Spleen (tissue), 11 donors: ENCODE measurements around the gene ZNF799. TPM values are rescaled to one million over a fixed set of nuclear protein-coding genes. Genes with fewer than 3 reads are reported as not detected.

Experiments used
- DNase-seq: peaks from one replicate; pipeline ENCODE4 v3.0.0-alpha.2; 2020
- H3K27ac ChIP-seq, 8 donors: fragments of 200-600 bp; sonication (generic) in 7 of 8; 1 replicate in 4 of 8; 2 replicates in 4 of 8; pipeline versions ENCODE4 v1.5.0 to v1.8.0; 2016 to 2021; ENCODE audit warnings: inconsistent platforms in 4 of 8, mild to moderate bottlenecking in 4 of 8, moderate library complexity in 1 of 8
- H3K27me3 ChIP-seq, 7 donors: fragments of 200-600 bp; sonication (generic) in 6 of 7; replicated peaks in 1 of 7; 1 replicate in 4 of 7; 2 replicates in 3 of 7; pipeline versions ENCODE4 v1.5.0 to v1.8.0; 2016 to 2021; ENCODE audit warnings: inconsistent platforms in 3 of 7, mild to moderate bottlenecking in 1 of 7
- H3K36me3 ChIP-seq, 6 donors: fragments of 200-600 bp; sonication (generic) in 5 of 6; 1 replicate in 4 of 6; 2 replicates in 2 of 6; pipeline versions ENCODE4 v1.5.0 to v1.8.0; 2016 to 2021; ENCODE audit warnings: inconsistent platforms in 2 of 6
- H3K4me1 ChIP-seq, 6 donors: fragments of 200-600 bp; sonication (generic) in 5 of 6; 1 replicate in 3 of 6; 2 replicates in 3 of 6; pipeline versions ENCODE4 v1.5.0 to v1.8.0; 2016 to 2021; ENCODE audit warnings: inconsistent platforms in 3 of 6
- H3K4me3 ChIP-seq, 8 donors: fragments of 200-600 bp; sonication (generic) in 7 of 8; 1 replicate in 4 of 8; 2 replicates in 4 of 8; pipeline versions ENCODE4 v1.5.0 to v1.8.0; 2016 to 2021; ENCODE audit warnings: inconsistent platforms in 4 of 8, mild to moderate bottlenecking in 4 of 8, moderate library complexity in 2 of 8
- H3K9me3 ChIP-seq, 8 donors: fragments of 200-600 bp; sonication (generic) in 7 of 8; 1 replicate in 4 of 8; 2 replicates in 4 of 8; pipeline versions ENCODE4 v1.5.0 to v1.8.0; 2016 to 2021; ENCODE audit warnings: inconsistent platforms in 4 of 8
- POLR2A ChIP-seq, 3 donors: fragments of 450-650 bp; IDR thresholded peaks; one replicate each; pipeline ENCODE4 v1.5.1; 2017; ENCODE audit warnings: antibody characterized with exemption in 3 of 3, mild to moderate bottlenecking in 1 of 3
- POLR2AphosphoS5 ChIP-seq, 3 donors: sonication (generic); formaldehyde crosslinking; IDR thresholded peaks; one replicate each; pipeline ENCODE4 v1.5.1; 2017; ENCODE audit warnings: antibody characterized with exemption in 3 of 3
- whole genome bisulfite sequencing, 5 donors: extraction: QIAGEN DNeasy Blood & Tissue Kit in 3 of 5; methylation state at CpG; one replicate each; pipeline versions ENCODE4 v1.1.5 to v1.1.7; 2013 to 2018; 5-methylcytosine and 5-hydroxymethylcytosine counted together
- intact Hi-C: fragments of 100-400 bp; cut with DNase I; formaldehyde crosslinking; loops from one replicate; pipeline ENCODE4 v1.15.0; 2023; ENCODE audit warnings: low total_unique reads
- polyA plus RNA-seq, 3 donors: library from polyadenylated mRNA; stranded (reverse); fragments of 200-250 nt; gene quantifications; one replicate each; pipeline ENCODE4 v1.2.1, GENCODE V29; 2013
- total RNA-seq, 7 donors: library from RNA; depleted of rRNA in 3 of 7; stranded (reverse); fragments of >200 nt in 3 of 7; fragmentation: NEBNext Ultra II Directional in 4 of 7; extraction: Animal tissue kit (Norgen Biotek cat#: 25700) in 4 of 7; gene quantifications; one replicate each; pipeline versions ENCODE4 v1.1.0 to v1.2.1, GENCODE V29; 2016 to 2021
- TF ChIP-seq, protein P1 (sequence below), 11 experiments: fragments of 200-600 bp in 7 of 11; fragments of 450-650 bp in 4 of 11; sonication (generic) in 4 of 11; IDR thresholded peaks in 8 of 11; conservative IDR thresholded peaks in 3 of 11; 1 replicate in 7 of 11; 2 replicates in 4 of 11; pipeline versions ENCODE4 v1.4.0 to v1.8.0; 2016 to 2021; ENCODE audit warnings: antibody characterized with exemption in 11 of 11, inconsistent platforms in 4 of 11, mild to moderate bottlenecking in 1 of 11
- donor health status: healthy with polysubstance abuse.
- donor health status: DM: no; HTN: no; CAD: no; lungs with moderate emphysema.
- donor health status: DM: no; HTN: no; CAD: no.
- donor health status: Bipolar disorder and iron deficiency.
- donor health status: healthy.
- donor health status: DM: no; HTN: no; CAD: no.
- donor health status: DM: yes; HTN: yes; CAD: no.

The ZNF799 gene
- total and polyA plus RNA-seq, 10 donors, result 3.2 to 12.8 (median 6.7) TPM

DNA sequence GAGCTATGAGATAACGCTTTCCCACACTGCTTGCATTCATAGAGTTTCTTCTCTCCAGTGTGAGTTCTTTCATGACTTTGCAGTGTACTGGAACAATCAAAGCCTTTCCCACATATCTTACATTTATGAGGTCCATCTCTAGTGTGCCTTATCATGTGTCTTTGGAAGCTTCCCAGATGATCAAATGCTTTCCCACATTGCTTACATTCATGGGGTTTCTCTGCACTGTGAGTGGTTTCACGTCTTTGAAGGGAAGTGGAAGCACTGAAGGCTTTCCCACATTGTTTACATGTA lies 20.7 kb downstream of the ZNF799 start:
- 47 to 95% (median 88%) methylated on average over 2 of the region's 2 CpGs for WGBS, 5 donors
- intact Hi-C loops, result no loop called here

DNA sequence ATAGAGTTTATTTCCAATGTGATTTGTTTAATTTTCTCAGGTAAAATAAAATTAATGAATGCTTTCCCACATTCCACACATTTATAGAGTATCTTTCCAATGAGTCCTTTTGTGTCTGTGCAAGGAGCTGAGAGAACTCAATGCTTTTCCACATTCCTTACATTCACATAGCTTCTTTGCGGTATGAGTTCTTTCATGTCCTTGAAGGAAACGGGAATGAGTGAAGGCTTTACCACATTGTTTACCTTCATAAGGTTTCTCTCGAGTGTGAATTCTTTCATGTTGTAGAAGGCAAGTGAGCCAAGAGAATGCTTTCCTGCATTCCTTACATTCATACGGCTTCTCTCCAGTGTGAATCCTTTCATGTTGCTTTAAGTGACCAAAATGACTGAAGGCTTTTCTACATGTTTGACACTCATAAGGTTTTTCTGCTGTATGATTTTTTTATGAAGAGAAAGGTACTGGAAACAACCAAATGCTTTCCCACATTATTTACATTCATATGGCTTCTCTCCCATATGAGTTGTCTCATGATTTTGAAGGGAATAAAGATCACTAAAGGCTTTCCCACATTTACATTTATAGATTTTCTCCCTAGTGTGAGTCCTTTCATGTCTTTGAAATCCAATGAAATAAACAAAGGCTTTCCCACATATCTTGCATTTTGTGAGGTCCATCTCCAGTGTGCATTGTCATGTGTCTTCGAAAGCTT lies 21.2 kb downstream of the ZNF799 start:
- H3K9me3 ChIP-seq, result peaks cover 3 to 100% (median 82%) of the 10 kb centered on the region in 8 donors
- H3K36me3 ChIP-seq, result peaks cover 0 to 50% (median 34%) of the 10 kb centered on the region in 6 donors
- TF ChIP-seq, protein P1, sequence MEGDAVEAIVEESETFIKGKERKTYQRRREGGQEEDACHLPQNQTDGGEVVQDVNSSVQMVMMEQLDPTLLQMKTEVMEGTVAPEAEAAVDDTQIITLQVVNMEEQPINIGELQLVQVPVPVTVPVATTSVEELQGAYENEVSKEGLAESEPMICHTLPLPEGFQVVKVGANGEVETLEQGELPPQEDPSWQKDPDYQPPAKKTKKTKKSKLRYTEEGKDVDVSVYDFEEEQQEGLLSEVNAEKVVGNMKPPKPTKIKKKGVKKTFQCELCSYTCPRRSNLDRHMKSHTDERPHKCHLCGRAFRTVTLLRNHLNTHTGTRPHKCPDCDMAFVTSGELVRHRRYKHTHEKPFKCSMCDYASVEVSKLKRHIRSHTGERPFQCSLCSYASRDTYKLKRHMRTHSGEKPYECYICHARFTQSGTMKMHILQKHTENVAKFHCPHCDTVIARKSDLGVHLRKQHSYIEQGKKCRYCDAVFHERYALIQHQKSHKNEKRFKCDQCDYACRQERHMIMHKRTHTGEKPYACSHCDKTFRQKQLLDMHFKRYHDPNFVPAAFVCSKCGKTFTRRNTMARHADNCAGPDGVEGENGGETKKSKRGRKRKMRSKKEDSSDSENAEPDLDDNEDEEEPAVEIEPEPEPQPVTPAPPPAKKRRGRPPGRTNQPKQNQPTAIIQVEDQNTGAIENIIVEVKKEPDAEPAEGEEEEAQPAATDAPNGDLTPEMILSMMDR (IDR thresholded peaks at IDR 0.05 in 8 of 11, conservative IDR thresholded peaks at IDR 0.05 in 3 of 11), result no peak
- TF ChIP-seq POLR2A (IDR thresholded peaks at IDR 0.05), result no peak
- no peak for TF ChIP-seq POLR2AphosphoS5 (IDR thresholded peaks at IDR 0.05)
- no peak for DNase-seq
- no peaks in the 10 kb centered on the region for H3K4me1 ChIP-seq
- WGBS, 5 donors, result 93 to 96% (median 94%) methylated on average over 5 of the region's 5 CpGs
- no peak overlapping the region for H3K27ac ChIP-seq
- H3K4me3 ChIP-seq, result no peak overlapping the region
- intact Hi-C loops, result no loop called here
- no peaks in the 10 kb centered on the region for H3K27me3 ChIP-seq

More for the DNA sequence above, 20.7 kb downstream of the ZNF799 start:
- no peak for DNase-seq
- no peak overlapping the region for H3K27ac ChIP-seq
- H3K27me3 ChIP-seq, result no peaks in the 10 kb centered on the region
- H3K4me3 ChIP-seq, result no peak overlapping the region
- peaks cover 3 to 99% (median 82%) of the 10 kb centered on the region in 8 donors for H3K9me3 ChIP-seq
- no peaks in the 10 kb centered on the region for H3K4me1 ChIP-seq
- peaks cover 0 to 50% (median 34%) of the 10 kb centered on the region in 6 donors for H3K36me3 ChIP-seq
- TF ChIP-seq, protein P1 (IDR thresholded peaks at IDR 0.05 in 8 of 11, conservative IDR thresholded peaks at IDR 0.05 in 3 of 11), result no peak
- TF ChIP-seq POLR2A (IDR thresholded peaks at IDR 0.05) (no peak), POLR2AphosphoS5 (IDR thresholded peaks at IDR 0.05) (no peak)

DNA sequence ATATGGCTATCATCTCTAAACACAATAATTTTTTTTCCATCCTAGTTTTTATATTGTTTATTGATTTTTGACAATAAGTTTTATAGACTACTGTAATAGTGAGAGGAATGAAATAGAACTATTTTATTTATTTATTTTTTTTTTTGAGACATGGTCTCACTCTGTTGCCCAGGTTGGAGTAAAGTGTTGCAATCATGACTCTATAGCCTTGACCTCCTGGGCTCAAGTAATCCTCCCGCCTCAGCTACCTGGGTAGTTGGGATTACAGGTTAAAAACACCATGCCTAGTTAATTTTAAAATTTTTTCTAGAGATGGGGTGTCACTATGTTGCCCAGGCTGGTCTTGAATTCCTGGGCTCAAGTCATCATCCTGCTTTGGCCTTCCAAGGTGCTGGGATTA lies 27.0 kb downstream of the ZNF799 start:
- Histone ChIP-seq H3K4me1 (no peaks in the 10 kb centered on the region), H3K36me3 (peaks cover 0 to under 1% (median 0%) of the 10 kb centered on the region in 6 donors), H3K9me3 (peaks cover 0 to 52% (median 31%) of the 10 kb centered on the region in 8 donors), H3K27ac (no peak overlapping the region), H3K4me3 (no peak overlapping the region), H3K27me3 (no peaks in the 10 kb centered on the region)
- intact Hi-C loops, result no loop called here
- TF ChIP-seq, protein P1 (IDR thresholded peaks at IDR 0.05 in 8 of 11, conservative IDR thresholded peaks at IDR 0.05 in 3 of 11), result no peak
- no peak for TF ChIP-seq POLR2A (IDR thresholded peaks at IDR 0.05)
- no peak for TF ChIP-seq POLR2AphosphoS5 (IDR thresholded peaks at IDR 0.05)
- no peak for DNase-seq
- WGBS, 5 donors, result 89 to 97% (median 93%) methylated on average over 1 of the region's 1 CpG

DNA sequence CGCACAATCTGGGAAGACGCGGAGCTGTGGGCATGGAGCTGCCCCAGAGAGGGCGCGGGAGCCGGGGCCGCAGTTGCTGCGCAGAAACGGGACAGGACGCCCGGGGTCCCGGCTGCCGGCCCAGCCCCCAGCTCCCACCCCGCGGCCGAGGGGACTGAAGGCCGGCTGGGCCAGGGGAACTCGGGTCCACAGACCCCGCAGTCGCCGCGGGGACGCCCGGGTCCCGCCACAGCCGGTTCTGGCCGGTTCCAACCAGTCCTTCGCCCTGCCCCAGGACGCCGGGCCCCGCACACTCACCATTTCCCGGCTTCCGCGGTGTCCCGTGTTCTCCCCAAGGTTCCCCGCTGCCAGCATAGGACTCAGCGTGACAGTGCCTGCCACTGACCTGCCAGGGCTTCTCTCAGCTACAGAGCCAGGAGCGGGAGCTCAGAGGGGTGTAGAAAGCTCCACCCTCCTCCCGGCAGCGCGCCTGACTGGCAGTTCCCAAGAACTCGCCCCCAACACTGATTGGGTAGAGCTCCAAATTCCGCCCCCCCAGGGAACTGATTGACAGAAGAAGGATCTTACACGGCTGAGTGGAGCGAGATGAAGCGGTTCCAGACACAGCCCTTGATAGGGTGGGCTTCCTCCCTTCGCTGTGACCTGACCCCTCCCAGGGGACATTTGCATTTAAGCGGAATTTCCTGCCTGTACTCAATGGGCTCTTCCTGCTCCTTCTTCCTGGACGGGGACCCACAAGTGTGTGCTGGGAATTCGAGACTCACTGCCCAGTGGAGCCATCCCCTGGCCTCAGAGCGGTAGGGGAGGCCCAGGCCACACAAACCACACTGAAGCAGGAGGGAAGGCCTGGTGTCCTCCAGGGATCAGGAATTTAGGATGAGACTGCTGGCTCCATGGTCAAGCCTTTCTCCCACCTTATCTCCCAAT lies 35.6 kb downstream of the ZNF799 start, which contains the start of gene ZNF442:
ZNF442 (minus strand) TSS at position 448 of the 927 bp plus-strand sequence. CDS start 2,052 bp downstream, outside the sequence.
- WGBS, 5 donors, result 0 to 1% (median 1%) methylated on average over 7 to 51 of the region's 51 CpGs
- H3K4me3 ChIP-seq, result peak within 1 kb of the TSS; percentile 68 to 87 (median 71)
- peak within 1 kb of the TSS in 7 of 8 donors; percentile 79 to 88 (median 83) for H3K27ac ChIP-seq
- H3K36me3 ChIP-seq, result no peaks in the 10 kb centered on the region
- peaks cover 0 to 18% (median 0%) of the 10 kb centered on the region in 8 donors for H3K9me3 ChIP-seq
- DNase-seq, result peak; percentile 95
- no peaks in the 10 kb centered on the region for H3K27me3 ChIP-seq
- TF ChIP-seq POLR2AphosphoS5 (IDR thresholded peaks at IDR 0.05) (peak; percentile 87 to 96 (median 89)), POLR2A (IDR thresholded peaks at IDR 0.05) (peak in 2 of 3 donors; percentile 15 to 73)
- TF ChIP-seq, protein P1 (IDR thresholded peaks at IDR 0.05 in 8 of 11, conservative IDR thresholded peaks at IDR 0.05 in 3 of 11), result peak; percentile 15 to 71 (median 59)
- H3K4me1 ChIP-seq, result peaks cover 8 to 27% (median 16%) of the 10 kb centered on the region in 6 donors
- intact Hi-C loops, result no loop called here
